WTC11 (cell line): Measurements from ENCODE around the gene ITGA6. TPM values are rescaled to one million over a fixed set of nuclear protein-coding genes. Genes with fewer than 3 reads are reported as not detected.

Source experiments
- ATAC-seq: fragments of 200-7000 bp; cut with Tn5 transposase; 2 replicates; pipeline ENCODE4 v1.10.0; 2021; ENCODE audit warnings: mild to moderate bottlenecking, moderate library complexity
- CTCF ChIA-PET: fragments of 300-600 bp; sonication (Branson Sonifier 250); formaldehyde crosslinking; loops from one replicate; lab custom pipeline; 2021; ENCODE audit warnings: antibody characterized with exemption; lab: Charles Lee
- POLR2A ChIA-PET: fragments of 350-600 bp; sonication (Branson Sonifier 250); formaldehyde crosslinking; loops from one replicate; lab custom pipeline; 2021; ENCODE audit warnings: antibody characterized with exemption; lab: Charles Lee
- DNase-seq: peaks from one replicate; pipeline ENCODE4 v3.0.0; 2021; ENCODE audit warnings: low spot score
- H3K27ac Mint-ChIP-seq: 2 replicates; pipeline ENCODE4 v1.8.0; 2021; ENCODE audit warnings: mixed read lengths
- H3K27me3 Mint-ChIP-seq: 2 replicates; pipeline ENCODE4 v1.8.0; 2021; ENCODE audit warnings: low read depth, mild to moderate bottlenecking, moderate library complexity, mixed read lengths
- H3K36me3 Mint-ChIP-seq: 2 replicates; pipeline ENCODE4 v1.8.0; 2021; ENCODE audit warnings: mixed read lengths
- H3K4me1 Mint-ChIP-seq: 2 replicates; pipeline ENCODE4 v1.8.0; 2022; ENCODE audit warnings: mixed read lengths
- H3K4me3 Mint-ChIP-seq: 2 replicates; pipeline ENCODE4 v1.8.0; 2021; ENCODE audit warnings: mild to moderate bottlenecking, moderate library complexity, mixed read lengths
- H3K9me3 Mint-ChIP-seq: 2 replicates; pipeline ENCODE4 v1.8.0; 2021; ENCODE audit warnings: mixed read lengths
- ATF1 ChIP-seq: sonication (generic); formaldehyde crosslinking; IDR thresholded peaks from 2 replicates; pipeline ENCODE4 v1.8.1; 2023; ENCODE audit warnings: mild to moderate bottlenecking, moderate library complexity, missing genetic modification reagents
- GABPB1 ChIP-seq: sonication (generic); formaldehyde crosslinking; IDR thresholded peaks from 2 replicates; pipeline ENCODE4 v1.8.1; 2023; ENCODE audit warnings: mild to moderate bottlenecking, missing genetic modification reagents
- GTF2I ChIP-seq: fragments of 250-450 bp; sonication (Bioruptor Pico); conservative IDR thresholded peaks from 2 replicates; pipeline ENCODE4 v1.4.0; 2021; ENCODE audit warnings: mild to moderate bottlenecking
- MYBL2 ChIP-seq: sonication (generic); formaldehyde crosslinking; IDR thresholded peaks from 2 replicates; pipeline ENCODE4 v1.8.1; 2023; ENCODE audit warnings: mild to moderate bottlenecking, moderate library complexity, missing genetic modification reagents
- NR3C1 ChIP-seq: sonication (generic); formaldehyde crosslinking; conservative IDR thresholded peaks from 2 replicates; pipeline ENCODE4 v1.8.1; 2023; ENCODE audit warnings: low read depth, mild to moderate bottlenecking, missing genetic modification reagents
- PRRX2 ChIP-seq: fragments of 250-450 bp; sonication (Bioruptor Pico); IDR thresholded peaks from 2 replicates; pipeline ENCODE4 v1.8.0; 2021; ENCODE audit warnings: mild to moderate bottlenecking
- total RNA-seq: library from RNA; stranded (reverse); gene quantifications from 3 replicates; pipeline ENCODE4 v1.2.3, GENCODE V29; 2021
- TF ChIP-seq, protein P1 (sequence below): sonication (generic); formaldehyde crosslinking; IDR thresholded peaks from 2 replicates; pipeline ENCODE4 v1.8.1; 2023; ENCODE audit warnings: mild to moderate bottlenecking, missing genetic modification reagents, moderate library complexity
- TF ChIP-seq, protein P2 (sequence below): fragments of 250-450 bp; sonication (Bioruptor Pico); IDR thresholded peaks from 2 replicates; pipeline ENCODE4 v1.9.0; 2021; ENCODE audit warnings: mild to moderate bottlenecking, borderline replicate concordance
- TF ChIP-seq, protein P3 (sequence below): sonication (generic); formaldehyde crosslinking; IDR thresholded peaks from 2 replicates; pipeline ENCODE4 v1.8.0; 2022; ENCODE audit warnings: mild to moderate bottlenecking, missing genetic modification reagents
- TF ChIP-seq, protein P4 (sequence below): fragments of 200-600 bp; IDR thresholded peaks from 2 replicates; pipeline ENCODE4 v1.8.0; 2022; ENCODE audit warnings: antibody characterized with exemption
- TF ChIP-seq, protein P5 (sequence below): sonication (generic); formaldehyde crosslinking; IDR thresholded peaks from 2 replicates; pipeline ENCODE4 v1.8.1; 2023; ENCODE audit warnings: mild to moderate bottlenecking, missing genetic modification reagents
- TF ChIP-seq, protein P6 (sequence below): sonication (generic); formaldehyde crosslinking; IDR thresholded peaks from 2 replicates; pipeline ENCODE4 v1.8.0; 2022; ENCODE audit warnings: mild to moderate bottlenecking, missing genetic modification reagents

ITGA6 gene
- total RNA-seq, 1 experiment from 2014 or later: 83.6 TPM

DNA sequence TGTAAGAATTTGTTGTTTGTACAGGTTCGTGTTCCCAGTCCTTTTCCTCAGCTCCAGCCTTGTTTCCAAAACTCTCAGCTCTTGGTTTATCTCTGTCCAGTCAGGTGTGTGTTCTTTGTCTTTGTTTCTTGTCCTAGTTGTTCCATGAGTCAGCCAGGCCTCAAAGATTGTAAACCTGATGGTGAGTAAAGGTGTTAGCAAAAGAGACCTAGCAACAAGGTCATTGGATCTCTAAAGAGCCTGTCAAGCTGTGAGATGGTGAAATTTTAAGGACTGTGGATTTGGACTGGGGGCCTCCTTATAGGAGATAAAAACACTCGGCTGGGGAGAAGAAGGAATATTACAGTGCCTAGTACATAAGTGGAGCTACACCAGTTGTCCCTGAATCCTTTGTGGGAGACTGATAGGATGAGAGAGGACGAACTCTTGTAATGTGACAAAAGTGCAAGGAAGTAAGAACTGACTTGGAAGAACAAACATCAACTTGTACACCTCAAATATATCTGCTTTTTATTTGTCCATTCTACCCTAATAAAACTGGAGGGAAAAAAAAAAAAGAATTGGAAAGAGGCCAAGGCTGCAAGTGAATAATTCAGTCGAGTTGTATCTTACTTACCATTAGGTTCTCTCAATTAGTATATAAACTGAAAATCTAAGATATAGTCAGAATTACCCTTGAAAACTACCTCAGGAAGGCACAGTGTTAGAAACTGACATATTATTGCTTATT, 37.2 kb downstream of the ITGA6 start (continued):
- TF ChIP-seq, protein P1, sequence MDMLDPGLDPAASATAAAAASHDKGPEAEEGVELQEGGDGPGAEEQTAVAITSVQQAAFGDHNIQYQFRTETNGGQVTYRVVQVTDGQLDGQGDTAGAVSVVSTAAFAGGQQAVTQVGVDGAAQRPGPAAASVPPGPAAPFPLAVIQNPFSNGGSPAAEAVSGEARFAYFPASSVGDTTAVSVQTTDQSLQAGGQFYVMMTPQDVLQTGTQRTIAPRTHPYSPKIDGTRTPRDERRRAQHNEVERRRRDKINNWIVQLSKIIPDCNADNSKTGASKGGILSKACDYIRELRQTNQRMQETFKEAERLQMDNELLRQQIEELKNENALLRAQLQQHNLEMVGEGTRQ (CRISPR knock-in tag): no peak
- TF ChIP-seq MYBL2 (CRISPR knock-in tag): no peak
- TF ChIP-seq, protein P2, sequence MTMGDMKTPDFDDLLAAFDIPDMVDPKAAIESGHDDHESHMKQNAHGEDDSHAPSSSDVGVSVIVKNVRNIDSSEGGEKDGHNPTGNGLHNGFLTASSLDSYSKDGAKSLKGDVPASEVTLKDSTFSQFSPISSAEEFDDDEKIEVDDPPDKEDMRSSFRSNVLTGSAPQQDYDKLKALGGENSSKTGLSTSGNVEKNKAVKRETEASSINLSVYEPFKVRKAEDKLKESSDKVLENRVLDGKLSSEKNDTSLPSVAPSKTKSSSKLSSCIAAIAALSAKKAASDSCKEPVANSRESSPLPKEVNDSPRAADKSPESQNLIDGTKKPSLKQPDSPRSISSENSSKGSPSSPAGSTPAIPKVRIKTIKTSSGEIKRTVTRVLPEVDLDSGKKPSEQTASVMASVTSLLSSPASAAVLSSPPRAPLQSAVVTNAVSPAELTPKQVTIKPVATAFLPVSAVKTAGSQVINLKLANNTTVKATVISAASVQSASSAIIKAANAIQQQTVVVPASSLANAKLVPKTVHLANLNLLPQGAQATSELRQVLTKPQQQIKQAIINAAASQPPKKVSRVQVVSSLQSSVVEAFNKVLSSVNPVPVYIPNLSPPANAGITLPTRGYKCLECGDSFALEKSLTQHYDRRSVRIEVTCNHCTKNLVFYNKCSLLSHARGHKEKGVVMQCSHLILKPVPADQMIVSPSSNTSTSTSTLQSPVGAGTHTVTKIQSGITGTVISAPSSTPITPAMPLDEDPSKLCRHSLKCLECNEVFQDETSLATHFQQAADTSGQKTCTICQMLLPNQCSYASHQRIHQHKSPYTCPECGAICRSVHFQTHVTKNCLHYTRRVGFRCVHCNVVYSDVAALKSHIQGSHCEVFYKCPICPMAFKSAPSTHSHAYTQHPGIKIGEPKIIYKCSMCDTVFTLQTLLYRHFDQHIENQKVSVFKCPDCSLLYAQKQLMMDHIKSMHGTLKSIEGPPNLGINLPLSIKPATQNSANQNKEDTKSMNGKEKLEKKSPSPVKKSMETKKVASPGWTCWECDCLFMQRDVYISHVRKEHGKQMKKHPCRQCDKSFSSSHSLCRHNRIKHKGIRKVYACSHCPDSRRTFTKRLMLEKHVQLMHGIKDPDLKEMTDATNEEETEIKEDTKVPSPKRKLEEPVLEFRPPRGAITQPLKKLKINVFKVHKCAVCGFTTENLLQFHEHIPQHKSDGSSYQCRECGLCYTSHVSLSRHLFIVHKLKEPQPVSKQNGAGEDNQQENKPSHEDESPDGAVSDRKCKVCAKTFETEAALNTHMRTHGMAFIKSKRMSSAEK (CRISPR knock-in tag): no peak
- TF ChIP-seq GTF2I (CRISPR knock-in tag): no peak
- TF ChIP-seq, protein P3, sequence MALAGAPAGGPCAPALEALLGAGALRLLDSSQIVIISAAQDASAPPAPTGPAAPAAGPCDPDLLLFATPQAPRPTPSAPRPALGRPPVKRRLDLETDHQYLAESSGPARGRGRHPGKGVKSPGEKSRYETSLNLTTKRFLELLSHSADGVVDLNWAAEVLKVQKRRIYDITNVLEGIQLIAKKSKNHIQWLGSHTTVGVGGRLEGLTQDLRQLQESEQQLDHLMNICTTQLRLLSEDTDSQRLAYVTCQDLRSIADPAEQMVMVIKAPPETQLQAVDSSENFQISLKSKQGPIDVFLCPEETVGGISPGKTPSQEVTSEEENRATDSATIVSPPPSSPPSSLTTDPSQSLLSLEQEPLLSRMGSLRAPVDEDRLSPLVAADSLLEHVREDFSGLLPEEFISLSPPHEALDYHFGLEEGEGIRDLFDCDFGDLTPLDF (CRISPR knock-in tag): no peak
- no peak for TF ChIP-seq ATF1

DNA sequence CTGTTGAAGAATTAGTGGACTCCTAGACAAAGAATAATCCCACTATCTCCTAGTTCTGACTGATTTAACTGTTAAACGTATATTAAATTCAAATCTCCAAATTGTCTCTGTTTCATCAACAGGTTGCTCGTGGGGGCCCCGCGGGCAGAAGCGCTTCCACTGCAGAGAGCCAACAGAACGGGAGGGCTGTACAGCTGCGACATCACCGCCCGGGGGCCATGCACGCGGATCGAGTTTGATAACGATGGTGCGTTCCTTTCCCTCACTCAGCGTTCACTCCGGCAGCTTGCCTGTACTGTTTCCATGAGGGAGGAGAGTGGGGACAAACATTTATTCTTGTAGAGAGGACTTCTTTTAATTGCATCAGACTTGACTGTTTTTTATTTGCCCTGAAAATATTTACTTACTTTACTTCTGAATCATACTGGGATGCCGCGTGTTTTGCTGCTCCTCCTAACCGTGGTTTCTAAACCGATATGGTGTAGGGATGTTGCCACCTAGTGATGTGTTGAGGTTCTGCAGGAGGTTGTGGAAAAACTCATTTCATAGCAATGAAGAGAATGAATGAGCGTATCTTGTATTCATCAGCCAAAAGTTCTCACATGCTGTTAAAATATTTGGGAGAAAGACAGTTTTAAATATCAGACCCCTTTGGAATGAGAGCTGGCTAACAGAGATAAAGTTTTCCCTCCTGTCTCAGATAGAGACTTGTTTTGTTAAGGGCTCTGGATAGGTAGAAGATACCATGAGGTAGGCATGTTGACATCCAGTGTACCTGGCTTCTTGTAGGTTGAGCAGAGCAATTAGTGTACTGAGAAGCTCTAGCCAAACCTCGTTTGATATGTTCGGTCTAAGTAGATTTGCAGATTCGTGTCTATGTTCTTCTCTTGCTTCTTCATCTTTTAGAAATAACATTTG, 38.3 kb downstream of the ITGA6 start:
- Mint-ChIP-seq H3K36me3 (peaks cover 29% of the 10 kb centered on the region), H3K27ac (peak overlapping the region; percentile 11), H3K27me3 (no peaks in the 10 kb centered on the region), H3K9me3 (no peaks in the 10 kb centered on the region), H3K4me3 (no peak overlapping the region), H3K4me1 (peaks cover 47% of the 10 kb centered on the region)
- DNase-seq: peak; percentile 63
- ATAC-seq: peak; percentile 31
- ChIA-PET CTCF (interaction anchor here (0.5 to 4.3 kb wide), 6 partner anchors 36 to 338 kb away, joined by 3 to 20 read pairs (median 4); no protein-coding TSS in a partner anchor), POLR2A (no interaction called here)
- no peak for TF ChIP-seq NR3C1 (CRISPR knock-in tag)
- peak; percentile 99 for TF ChIP-seq GABPB1 (CRISPR knock-in tag)
- TF ChIP-seq, protein P4, sequence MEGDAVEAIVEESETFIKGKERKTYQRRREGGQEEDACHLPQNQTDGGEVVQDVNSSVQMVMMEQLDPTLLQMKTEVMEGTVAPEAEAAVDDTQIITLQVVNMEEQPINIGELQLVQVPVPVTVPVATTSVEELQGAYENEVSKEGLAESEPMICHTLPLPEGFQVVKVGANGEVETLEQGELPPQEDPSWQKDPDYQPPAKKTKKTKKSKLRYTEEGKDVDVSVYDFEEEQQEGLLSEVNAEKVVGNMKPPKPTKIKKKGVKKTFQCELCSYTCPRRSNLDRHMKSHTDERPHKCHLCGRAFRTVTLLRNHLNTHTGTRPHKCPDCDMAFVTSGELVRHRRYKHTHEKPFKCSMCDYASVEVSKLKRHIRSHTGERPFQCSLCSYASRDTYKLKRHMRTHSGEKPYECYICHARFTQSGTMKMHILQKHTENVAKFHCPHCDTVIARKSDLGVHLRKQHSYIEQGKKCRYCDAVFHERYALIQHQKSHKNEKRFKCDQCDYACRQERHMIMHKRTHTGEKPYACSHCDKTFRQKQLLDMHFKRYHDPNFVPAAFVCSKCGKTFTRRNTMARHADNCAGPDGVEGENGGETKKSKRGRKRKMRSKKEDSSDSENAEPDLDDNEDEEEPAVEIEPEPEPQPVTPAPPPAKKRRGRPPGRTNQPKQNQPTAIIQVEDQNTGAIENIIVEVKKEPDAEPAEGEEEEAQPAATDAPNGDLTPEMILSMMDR: peak; percentile 78
- TF ChIP-seq, protein P5, sequence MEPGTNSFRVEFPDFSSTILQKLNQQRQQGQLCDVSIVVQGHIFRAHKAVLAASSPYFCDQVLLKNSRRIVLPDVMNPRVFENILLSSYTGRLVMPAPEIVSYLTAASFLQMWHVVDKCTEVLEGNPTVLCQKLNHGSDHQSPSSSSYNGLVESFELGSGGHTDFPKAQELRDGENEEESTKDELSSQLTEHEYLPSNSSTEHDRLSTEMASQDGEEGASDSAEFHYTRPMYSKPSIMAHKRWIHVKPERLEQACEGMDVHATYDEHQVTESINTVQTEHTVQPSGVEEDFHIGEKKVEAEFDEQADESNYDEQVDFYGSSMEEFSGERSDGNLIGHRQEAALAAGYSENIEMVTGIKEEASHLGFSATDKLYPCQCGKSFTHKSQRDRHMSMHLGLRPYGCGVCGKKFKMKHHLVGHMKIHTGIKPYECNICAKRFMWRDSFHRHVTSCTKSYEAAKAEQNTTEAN (CRISPR knock-in tag): no peak
- no peak for TF ChIP-seq PRRX2 (CRISPR knock-in tag)
- TF ChIP-seq, protein P6, sequence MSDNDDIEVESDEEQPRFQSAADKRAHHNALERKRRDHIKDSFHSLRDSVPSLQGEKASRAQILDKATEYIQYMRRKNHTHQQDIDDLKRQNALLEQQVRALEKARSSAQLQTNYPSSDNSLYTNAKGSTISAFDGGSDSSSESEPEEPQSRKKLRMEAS (CRISPR knock-in tag): peak; percentile 47; the same call in 1 of the 2 replicates
